IMR-90 (cell line): Measurements from ENCODE around the gene HBM. TPM values are rescaled to one million over a fixed set of nuclear protein-coding genes. Genes with fewer than 3 reads are reported as not detected.
"Not testable (repeated sequence)": the region's sequence is repeated elsewhere in the genome, so short reads cannot be mapped to it uniquely, and the experiment has no call there.

ENCODE experiments used
- ATAC-seq: fragments of 200-7000 bp; cut with Tn5 transposase; 2 replicates; pipeline ENCODE4 v1.9.1; 2020; ENCODE audit warnings: low read depth, mild to moderate bottlenecking, moderate library complexity
- BruUV-seq: library from RNA; stranded (reverse); fragments of 400-500 nt; replicated peaks from 2 replicates; lab custom pipeline; 2021; lab: Mats Ljungman, UMichigan
- CTCF ChIA-PET: fragments of 300-600 bp; formaldehyde crosslinking; extraction: SDS; loops from one replicate; lab custom pipeline; 2021; ENCODE audit warnings: antibody characterized with exemption; lab: Yijun Ruan, JAX
- POLR2A ChIA-PET: fragments of 300-600 bp; sonication (Branson Sonifier 250); formaldehyde crosslinking; loops from one replicate; lab custom pipeline; 2022; ENCODE audit warnings: antibody characterized with exemption; ENCODE audit not compliant: unreplicated experiment; lab: Charles Lee
- DNase-seq: peaks from one replicate; pipeline ENCODE4 v3.0.0; 2013
- H2AFZ ChIP-seq: replicated peaks from 2 replicates; pipeline ENCODE3; 2013; ENCODE audit warnings: low read length, mild to moderate bottlenecking; ENCODE audit not compliant: poor library complexity
- H2AK5ac ChIP-seq: 2 replicates; pipeline ENCODE4 v1.6.1; 2013; ENCODE audit warnings: low read depth, low read length, inconsistent platforms
- H2AK9ac ChIP-seq: replicated peaks from 2 replicates; pipeline ENCODE3; 2013; ENCODE audit warnings: mild to moderate bottlenecking, low read depth, low read length, moderate library complexity; ENCODE audit not compliant: poor library complexity
- H2BK120ac ChIP-seq: 2 replicates; pipeline ENCODE4 v1.6.1; 2013; ENCODE audit warnings: low read depth, low read length, inconsistent platforms
- H2BK15ac ChIP-seq: 3 replicates; pipeline ENCODE4 v1.6.1; 2013; ENCODE audit warnings: low read depth, low read length, inconsistent platforms
- H2BK20ac ChIP-seq: 2 replicates; pipeline ENCODE4 v1.6.1; 2013; ENCODE audit warnings: low read depth, mild to moderate bottlenecking, inconsistent platforms, low read length, moderate library complexity
- H2BK5ac ChIP-seq: 2 replicates; pipeline ENCODE4 v1.6.1; 2013; ENCODE audit warnings: mild to moderate bottlenecking, low read depth, low read length, inconsistent platforms; ENCODE audit not compliant: poor library complexity, severe bottlenecking
- H3K14ac ChIP-seq: replicated peaks from 2 replicates; pipeline ENCODE4 v1.6.1; 2013; ENCODE audit warnings: low read depth, low read length, inconsistent platforms
- H3K18ac ChIP-seq: 2 replicates; pipeline ENCODE4 v1.6.1; 2013; ENCODE audit warnings: low read depth, low read length, control low read depth
- H3K23ac ChIP-seq: 2 replicates; pipeline ENCODE4 v1.6.1; 2013; ENCODE audit warnings: low read depth, low read length, inconsistent platforms
- H3K27ac ChIP-seq: 2 replicates; pipeline ENCODE4 v1.5.1; 2013; ENCODE audit warnings: mild to moderate bottlenecking, control low read depth, low read length; ENCODE audit not compliant: insufficient read depth
- H3K27me3 ChIP-seq: 2 replicates; pipeline ENCODE4 v1.6.1; 2013; ENCODE audit warnings: low read length; ENCODE audit not compliant: control insufficient read depth, insufficient read depth
- H3K36me3 ChIP-seq: 2 replicates; pipeline ENCODE4 v1.6.1; 2013; ENCODE audit warnings: low read length, mixed read lengths; ENCODE audit not compliant: control insufficient read depth, insufficient read depth
- H3K4ac ChIP-seq: 2 replicates; pipeline ENCODE4 v1.6.1; 2013; ENCODE audit warnings: low read depth, low read length, inconsistent platforms
- H3K4me1 ChIP-seq: 2 replicates; pipeline ENCODE4 v1.6.1; 2013; ENCODE audit warnings: low read length, mixed read lengths; ENCODE audit not compliant: control insufficient read depth, insufficient read depth
- H3K4me2 ChIP-seq: 2 replicates; pipeline ENCODE4 v1.6.1; 2013; ENCODE audit warnings: low read depth, mild to moderate bottlenecking, control low read depth, low read length, moderate library complexity
- H3K4me3 ChIP-seq: 2 replicates; pipeline ENCODE4 v1.5.1; 2013; ENCODE audit warnings: low read depth, mild to moderate bottlenecking, control low read depth, low read length, moderate library complexity; ENCODE audit not compliant: insufficient read depth
- H3K56ac ChIP-seq: 2 replicates; pipeline ENCODE4 v1.6.1; 2013; ENCODE audit warnings: low read length, inconsistent platforms; ENCODE audit not compliant: insufficient read depth; ENCODE audit errors: extremely low read depth
- H3K79me1 ChIP-seq, 2 experiments: 2 replicates each; pipeline ENCODE4 v1.6.1; 2013; ENCODE audit warnings: low read length in 2 of 2, inconsistent platforms in 1 of 2, low read depth in 1 of 2
- H3K9ac ChIP-seq: 2 replicates; pipeline ENCODE4 v1.6.1; 2013; ENCODE audit warnings: low read depth, low read length, control low read depth
- H3K9me1 ChIP-seq: 2 replicates; pipeline ENCODE4 v1.6.1; 2013; ENCODE audit warnings: low read length, inconsistent platforms; ENCODE audit not compliant: insufficient read depth
- H3K9me3 ChIP-seq: 2 replicates; pipeline ENCODE4 v1.6.1; 2013; ENCODE audit warnings: low read length; ENCODE audit not compliant: control insufficient read depth, insufficient read depth
- H4K20me1 ChIP-seq: 2 replicates; pipeline ENCODE4 v1.6.1; 2013; ENCODE audit warnings: low read length, inconsistent platforms; ENCODE audit not compliant: insufficient read depth
- H4K5ac ChIP-seq: 2 replicates; pipeline ENCODE4 v1.6.1; 2013; ENCODE audit warnings: mild to moderate bottlenecking, low read depth, low read length, control low read depth
- H4K8ac ChIP-seq, 2 experiments: 2 replicates each; pipeline ENCODE4 v1.6.1; 2013; ENCODE audit warnings: low read depth in 2 of 2, low read length in 2 of 2, control low read depth in 1 of 2, inconsistent platforms in 1 of 2
- H4K91ac ChIP-seq: 2 replicates; pipeline ENCODE4 v1.6.1; 2013; ENCODE audit warnings: low read depth, low read length, inconsistent platforms; ENCODE audit not compliant: insufficient read depth
- WGBS, 2 experiments: methylation state at CpG; one replicate each; pipeline versions ENCODE4 v1.1.5 to v1.1.7; 2013; ENCODE audit warnings: missing lambda C conversion rate in 2 of 2; ENCODE audit not compliant: insufficient read length in 1 of 2; ENCODE audit errors: extremely low coverage in 2 of 2; 5-methylcytosine and 5-hydroxymethylcytosine counted together
- dilution Hi-C: fragments of 300-500 bp; cut with HindIII; formaldehyde crosslinking; loops from one replicate; pipeline ENCODE4 v1.14.3; 2018; ENCODE audit warnings: low sequenced_read_pairs; ENCODE audit not compliant: unreplicated experiment
- in situ Hi-C: fragments of 300-500 bp; cut with MboI; formaldehyde crosslinking; loops from 3 replicates; pipeline ENCODE4 v1.14.3; 2019; ENCODE audit warnings: low sequenced_read_pairs, inconsistent platforms, mixed read lengths
- intact Hi-C: fragments of 100-400 bp; cut with micrococcal nuclease; formaldehyde crosslinking; loops from 2 replicates; pipeline ENCODE4 v1.10.0; 2022
- polyA plus RNA-seq, 3 experiments: library from polyadenylated mRNA; depleted of rRNA; stranded (reverse); fragments of >200 nt; gene quantifications; 2 replicates each; pipeline ENCODE4 v1.2.3, GENCODE V29; 2012; ENCODE audit warnings: low replicate concordance in 1 of 3
- total RNA-seq: library from RNA; depleted of rRNA; stranded (reverse); fragments of >200 nt; gene quantifications from 2 replicates; pipeline ENCODE4 v1.2.3, GENCODE V29; 2012

The HBM gene
- total and polyA plus RNA-seq, 2 of the 4 experiments (the other 2 are of a cell fraction), result not detected

- H3K36me3 ChIP-seq, H2BK5ac ChIP-seq, H3K79me1 ChIP-seq, H2AFZ ChIP-seq, H4K91ac ChIP-seq, H3K14ac ChIP-seq, dilution Hi-C loops, H3K18ac ChIP-seq, H2BK120ac ChIP-seq, H2AK9ac ChIP-seq, H4K8ac ChIP-seq, H3K4me1 ChIP-seq, H3K27ac ChIP-seq, H2AK5ac ChIP-seq, CTCF ChIA-PET, ATAC-seq, H4K5ac ChIP-seq, H3K56ac ChIP-seq, H2BK20ac ChIP-seq, in situ Hi-C loops, intact Hi-C loops, H3K4me2 ChIP-seq, POLR2A ChIA-PET, H3K23ac ChIP-seq, H3K4ac ChIP-seq, H4K20me1 ChIP-seq, H3K9me3 ChIP-seq, H2BK15ac ChIP-seq, H3K4me3 ChIP-seq, BruUV-seq, H3K9ac ChIP-seq, H3K9me1 ChIP-seq, DNase-seq: not testable (repeated sequence)
- WGBS, 2 experiments, result no CpG with 5 or more reads among the region's 3 CpGs
- H3K27me3 ChIP-seq, result peaks cover 57% of the 10 kb centered on the region
These were observed 2.1 kb upstream of the HBM start for GRCh38 chr16:163696-164095.

DNA sequence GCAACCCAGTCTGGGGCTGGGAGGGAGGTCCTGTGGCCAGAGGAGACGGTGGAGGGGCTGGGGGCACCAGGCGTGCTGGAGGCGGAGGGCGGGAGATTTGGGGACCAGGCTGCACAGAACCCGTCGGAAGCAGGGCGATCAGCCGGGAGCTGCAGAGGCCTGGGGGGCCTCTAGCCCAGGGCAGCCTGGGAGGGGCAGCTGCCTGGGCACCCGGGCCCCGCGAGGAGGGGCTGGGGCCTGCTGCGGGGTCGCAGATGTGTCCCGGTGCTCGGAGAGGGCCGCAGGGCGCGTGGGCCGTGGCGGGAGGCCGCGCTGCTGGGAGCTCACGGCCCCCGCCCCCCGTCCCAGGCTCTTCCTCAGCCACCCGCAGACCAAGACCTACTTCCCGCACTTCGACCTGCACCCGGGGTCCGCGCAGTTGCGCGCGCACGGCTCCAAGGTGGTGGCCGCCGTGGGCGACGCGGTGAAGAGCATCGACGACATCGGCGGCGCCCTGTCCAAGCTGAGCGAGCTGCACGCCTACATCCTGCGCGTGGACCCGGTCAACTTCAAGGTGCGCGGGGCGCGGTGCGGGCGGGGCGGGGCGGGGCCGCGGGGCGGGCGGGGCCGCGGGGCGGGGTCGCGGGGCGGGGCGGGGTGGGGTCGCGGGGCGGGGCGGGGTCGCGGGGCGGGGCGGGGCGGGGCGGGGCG, 1.5 kb upstream of the HBM start:
- H3K9ac ChIP-seq, H3K27ac ChIP-seq, H2BK20ac ChIP-seq, H3K4ac ChIP-seq, H4K20me1 ChIP-seq, H2AK9ac ChIP-seq, H3K4me1 ChIP-seq, H3K23ac ChIP-seq, H2BK5ac ChIP-seq, H4K5ac ChIP-seq, H3K79me1 ChIP-seq, intact Hi-C loops, H3K14ac ChIP-seq, H3K4me2 ChIP-seq, H3K18ac ChIP-seq, H2BK15ac ChIP-seq, H2BK120ac ChIP-seq, BruUV-seq, H2AFZ ChIP-seq, H4K91ac ChIP-seq, H2AK5ac ChIP-seq, dilution Hi-C loops, CTCF ChIA-PET, POLR2A ChIA-PET, in situ Hi-C loops, H4K8ac ChIP-seq, DNase-seq, H3K9me1 ChIP-seq, H3K56ac ChIP-seq, H3K9me3 ChIP-seq, H3K4me3 ChIP-seq, H3K36me3 ChIP-seq: not testable (repeated sequence)
- peak; percentile 15; the same call in 1 of the 2 replicates for ATAC-seq
- peaks cover 60% of the 10 kb centered on the region for H3K27me3 ChIP-seq
- WGBS, 2 experiments, result no CpG with 5 or more reads among the region's 80 CpGs
